ENCODE measurements around the gene TMED8. TPM values are rescaled to one million over a fixed set of nuclear protein-coding genes. Genes with fewer than 3 reads are reported as not detected.

The TMED8 gene
- total and polyA plus RNA-seq, 2 of the 13 experiments (the other 11 are each of a cell fraction or from before 2014, with no cell fraction given) = 6.0 to 11.7 TPM

DNA sequence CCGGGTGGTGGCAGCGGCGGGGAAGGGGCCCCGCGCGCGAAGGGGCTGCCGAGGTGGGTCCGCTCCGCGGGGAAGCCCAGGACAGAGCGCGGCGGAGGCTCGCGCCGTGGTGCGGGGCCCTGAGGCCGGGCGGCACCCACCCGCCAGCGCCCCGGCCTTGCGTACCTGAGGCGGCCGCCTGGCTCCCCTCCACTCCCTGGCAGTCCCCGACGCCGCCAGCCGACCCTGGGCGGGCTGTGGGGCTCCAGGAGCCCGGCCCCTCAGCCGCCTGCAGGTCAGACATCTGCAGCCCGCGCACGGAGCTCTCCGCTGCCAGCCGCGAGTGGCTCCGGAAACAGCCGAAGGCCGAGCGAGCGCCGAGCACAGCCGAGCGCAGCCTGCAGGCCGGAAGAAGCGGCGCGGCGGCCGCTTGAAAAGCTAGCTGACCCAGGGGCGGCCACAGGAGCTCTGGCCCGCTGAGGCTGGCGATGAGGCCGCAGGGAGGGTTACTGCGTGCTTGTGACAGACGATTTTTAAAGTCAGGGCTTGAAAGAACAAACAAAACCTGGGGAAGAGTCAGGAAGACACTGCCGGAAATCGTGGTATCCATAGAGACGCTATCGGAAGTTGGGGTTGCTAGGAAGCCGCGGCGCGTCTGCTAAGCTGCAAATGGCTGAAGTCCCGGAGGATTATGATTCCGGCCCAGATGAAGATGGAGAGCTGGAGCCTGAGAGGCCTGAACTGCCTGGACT is at the start of gene TMED8, which contains the start of gene SAMD15 (continued):
- TF ChIP-seq REXO4 (CRISPR knock-in tag; IDR thresholded peaks at IDR 0.05; ENCODE audit: borderline replicate concordance) (no peak), CEBPG (CRISPR knock-in tag; IDR thresholded peaks at IDR 0.05) (no peak), MTF1 (CRISPR knock-in tag; IDR thresholded peaks at IDR 0.05) (no peak), ZFP36 (IDR thresholded peaks at IDR 0.05; ENCODE audit: borderline replicate concordance, low read depth, low read length, partially characterized antibody) (no peak), EED (CRISPR knock-in tag; IDR thresholded peaks at IDR 0.05) (no peak), ZNF20 (CRISPR knock-in tag; IDR thresholded peaks at IDR 0.05) (no peak), SALL1 (CRISPR knock-in tag; IDR thresholded peaks at IDR 0.05) (peak; percentile 56; the same call in 1 of the 2 replicates), ZNF589 (CRISPR knock-in tag; conservative IDR thresholded peaks at IDR 0.05) (no peak), GPN1 (CRISPR knock-in tag; IDR thresholded peaks at IDR 0.05; ENCODE audit: borderline replicate concordance) (no peak), ZNF24 (IDR thresholded peaks at IDR 0.05) (no peak), NCOR1 (IDR thresholded peaks at IDR 0.05; ENCODE audit: borderline replicate concordance, low read length) (no peak), ZNF792 (CRISPR knock-in tag; IDR thresholded peaks at IDR 0.05) (no peak), RFXANK (CRISPR knock-in tag; IDR thresholded peaks at IDR 0.05) (no peak), NFIB (CRISPR knock-in tag; IDR thresholded peaks at IDR 0.05; ENCODE audit: borderline replicate concordance) (no peak), TSC22D2 (CRISPR knock-in tag; IDR thresholded peaks at IDR 0.05; ENCODE audit: borderline replicate concordance) (peak; percentile 33; the same call in 1 of the 2 replicates), ZNF670 (CRISPR knock-in tag; IDR thresholded peaks at IDR 0.05; ENCODE audit: borderline replicate concordance) (no peak)
- TF ChIP-seq, protein P1, sequence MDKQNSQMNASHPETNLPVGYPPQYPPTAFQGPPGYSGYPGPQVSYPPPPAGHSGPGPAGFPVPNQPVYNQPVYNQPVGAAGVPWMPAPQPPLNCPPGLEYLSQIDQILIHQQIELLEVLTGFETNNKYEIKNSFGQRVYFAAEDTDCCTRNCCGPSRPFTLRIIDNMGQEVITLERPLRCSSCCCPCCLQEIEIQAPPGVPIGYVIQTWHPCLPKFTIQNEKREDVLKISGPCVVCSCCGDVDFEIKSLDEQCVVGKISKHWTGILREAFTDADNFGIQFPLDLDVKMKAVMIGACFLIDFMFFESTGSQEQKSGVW (CRISPR knock-in tag; IDR thresholded peaks at IDR 0.05; ENCODE audit: borderline replicate concordance) = no peak
- TF ChIP-seq, protein P2, sequence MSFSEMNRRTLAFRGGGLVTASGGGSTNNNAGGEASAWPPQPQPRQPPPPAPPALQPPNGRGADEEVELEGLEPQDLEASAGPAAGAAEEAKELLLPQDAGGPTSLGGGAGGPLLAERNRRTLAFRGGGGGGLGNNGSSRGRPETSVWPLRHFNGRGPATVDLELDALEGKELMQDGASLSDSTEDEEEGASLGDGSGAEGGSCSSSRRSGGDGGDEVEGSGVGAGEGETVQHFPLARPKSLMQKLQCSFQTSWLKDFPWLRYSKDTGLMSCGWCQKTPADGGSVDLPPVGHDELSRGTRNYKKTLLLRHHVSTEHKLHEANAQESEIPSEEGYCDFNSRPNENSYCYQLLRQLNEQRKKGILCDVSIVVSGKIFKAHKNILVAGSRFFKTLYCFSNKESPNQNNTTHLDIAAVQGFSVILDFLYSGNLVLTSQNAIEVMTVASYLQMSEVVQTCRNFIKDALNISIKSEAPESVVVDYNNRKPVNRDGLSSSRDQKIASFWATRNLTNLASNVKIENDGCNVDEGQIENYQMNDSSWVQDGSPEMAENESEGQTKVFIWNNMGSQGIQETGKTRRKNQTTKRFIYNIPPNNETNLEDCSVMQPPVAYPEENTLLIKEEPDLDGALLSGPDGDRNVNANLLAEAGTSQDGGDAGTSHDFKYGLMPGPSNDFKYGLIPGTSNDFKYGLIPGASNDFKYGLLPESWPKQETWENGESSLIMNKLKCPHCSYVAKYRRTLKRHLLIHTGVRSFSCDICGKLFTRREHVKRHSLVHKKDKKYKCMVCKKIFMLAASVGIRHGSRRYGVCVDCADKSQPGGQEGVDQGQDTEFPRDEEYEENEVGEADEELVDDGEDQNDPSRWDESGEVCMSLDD (CRISPR knock-in tag; IDR thresholded peaks at IDR 0.05; ENCODE audit: borderline replicate concordance) = no peak
- TF ChIP-seq, protein P3, sequence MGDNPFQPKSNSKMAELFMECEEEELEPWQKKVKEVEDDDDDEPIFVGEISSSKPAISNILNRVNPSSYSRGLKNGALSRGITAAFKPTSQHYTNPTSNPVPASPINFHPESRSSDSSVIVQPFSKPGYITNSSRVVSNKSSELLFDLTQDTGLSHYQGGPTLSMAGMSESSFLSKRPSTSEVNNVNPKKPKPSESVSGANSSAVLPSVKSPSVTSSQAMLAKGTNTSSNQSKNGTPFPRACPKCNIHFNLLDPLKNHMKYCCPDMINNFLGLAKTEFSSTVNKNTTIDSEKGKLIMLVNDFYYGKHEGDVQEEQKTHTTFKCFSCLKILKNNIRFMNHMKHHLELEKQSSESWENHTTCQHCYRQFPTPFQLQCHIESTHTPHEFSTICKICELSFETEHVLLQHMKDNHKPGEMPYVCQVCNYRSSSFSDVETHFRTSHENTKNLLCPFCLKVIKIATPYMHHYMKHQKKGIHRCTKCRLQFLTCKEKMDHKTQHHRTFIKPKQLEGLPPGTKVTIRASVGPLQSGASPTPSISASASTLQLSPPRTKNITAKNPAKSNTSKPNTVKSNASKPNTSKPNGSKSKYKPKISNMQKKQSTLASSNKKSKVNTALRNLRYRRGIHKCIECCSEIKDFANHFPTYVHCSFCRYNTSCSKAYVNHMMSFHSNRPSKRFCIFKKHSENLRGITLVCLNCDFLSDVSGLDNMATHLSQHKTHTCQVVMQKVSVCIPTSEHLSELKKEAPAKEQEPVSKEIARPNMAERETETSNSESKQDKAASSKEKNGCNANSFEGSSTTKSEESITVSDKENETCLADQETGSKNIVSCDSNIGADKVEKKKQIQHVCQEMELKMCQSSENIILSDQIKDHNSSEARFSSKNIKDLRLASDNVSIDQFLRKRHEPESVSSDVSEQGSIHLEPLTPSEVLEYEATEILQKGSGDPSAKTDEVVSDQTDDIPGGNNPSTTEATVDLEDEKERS (CRISPR knock-in tag; IDR thresholded peaks at IDR 0.05) = no peak
- TF ChIP-seq, protein P4, sequence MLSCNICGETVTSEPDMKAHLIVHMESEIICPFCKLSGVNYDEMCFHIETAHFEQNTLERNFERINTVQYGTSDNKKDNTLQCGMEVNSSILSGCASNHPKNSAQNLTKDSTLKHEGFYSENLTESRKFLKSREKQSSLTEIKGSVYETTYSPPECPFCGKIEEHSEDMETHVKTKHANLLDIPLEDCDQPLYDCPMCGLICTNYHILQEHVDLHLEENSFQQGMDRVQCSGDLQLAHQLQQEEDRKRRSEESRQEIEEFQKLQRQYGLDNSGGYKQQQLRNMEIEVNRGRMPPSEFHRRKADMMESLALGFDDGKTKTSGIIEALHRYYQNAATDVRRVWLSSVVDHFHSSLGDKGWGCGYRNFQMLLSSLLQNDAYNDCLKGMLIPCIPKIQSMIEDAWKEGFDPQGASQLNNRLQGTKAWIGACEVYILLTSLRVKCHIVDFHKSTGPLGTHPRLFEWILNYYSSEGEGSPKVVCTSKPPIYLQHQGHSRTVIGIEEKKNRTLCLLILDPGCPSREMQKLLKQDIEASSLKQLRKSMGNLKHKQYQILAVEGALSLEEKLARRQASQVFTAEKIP (CRISPR knock-in tag; IDR thresholded peaks at IDR 0.05; ENCODE audit: borderline replicate concordance) = no peak
- TF ChIP-seq, protein P5, sequence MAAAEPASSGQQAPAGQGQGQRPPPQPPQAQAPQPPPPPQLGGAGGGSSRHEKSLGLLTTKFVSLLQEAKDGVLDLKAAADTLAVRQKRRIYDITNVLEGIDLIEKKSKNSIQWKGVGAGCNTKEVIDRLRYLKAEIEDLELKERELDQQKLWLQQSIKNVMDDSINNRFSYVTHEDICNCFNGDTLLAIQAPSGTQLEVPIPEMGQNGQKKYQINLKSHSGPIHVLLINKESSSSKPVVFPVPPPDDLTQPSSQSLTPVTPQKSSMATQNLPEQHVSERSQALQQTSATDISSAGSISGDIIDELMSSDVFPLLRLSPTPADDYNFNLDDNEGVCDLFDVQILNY (CRISPR knock-in tag; conservative IDR thresholded peaks at IDR 0.05) = 0 out of 2 replicates have a peak, but pooled peaks have one; percentile 17
